ENCODE measurements around the gene GLYATL1. TPM values are rescaled to one million over a fixed set of nuclear protein-coding genes. Genes with fewer than 3 reads are reported as not detected.

GLYATL1 gene
- total RNA-seq, 2 experiments from 2014 or later = not detected

DNA sequence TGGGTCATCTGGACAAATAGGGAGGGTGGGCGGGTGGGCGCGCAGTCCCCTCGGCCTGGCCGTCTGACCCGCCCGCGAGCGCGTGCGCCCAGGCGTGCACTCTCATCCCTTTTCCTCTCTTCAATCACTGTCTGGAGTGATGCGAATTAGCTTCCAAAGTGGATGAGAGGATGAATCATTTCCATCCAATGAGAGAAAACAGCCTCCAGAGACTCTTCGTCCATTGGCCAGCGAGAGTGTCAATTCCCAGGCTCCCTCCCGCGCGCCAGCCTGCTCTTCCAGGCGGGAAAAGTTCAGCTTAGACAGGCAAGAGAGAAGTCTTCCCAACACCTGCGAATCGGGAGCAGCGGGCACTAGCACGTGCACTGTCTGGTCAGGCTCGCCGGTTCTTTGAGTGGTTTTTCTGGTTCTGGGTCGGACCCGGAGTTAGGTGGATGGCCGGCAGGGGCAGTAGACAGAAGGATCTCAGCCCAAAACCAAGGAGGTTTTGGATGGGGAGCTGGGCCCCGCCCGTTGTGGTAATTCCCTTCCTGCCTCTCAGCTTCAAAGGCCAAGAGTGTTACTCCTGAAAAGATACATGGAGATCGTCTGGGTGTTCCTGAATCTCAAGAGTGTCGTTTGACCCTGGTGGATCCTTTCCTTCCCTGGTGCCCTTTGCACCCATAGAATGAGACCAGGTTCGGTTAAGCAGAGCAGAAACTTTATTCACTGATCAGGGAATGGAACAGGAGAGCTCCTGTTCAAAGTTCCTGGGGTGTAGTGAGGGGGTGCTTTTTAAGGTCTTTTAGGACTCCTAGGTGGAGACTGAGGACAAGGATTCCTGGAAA is 33.4 kb upstream of the GLYATL1 start:
- Histone ChIP-seq H3K4me1 (ENCODE audit: insufficient read depth, low read length) (no peaks in the 10 kb centered on the region), H3K36me3 (ENCODE audit: insufficient read depth, low read length) (no peaks in the 10 kb centered on the region), H3K4me3 (ENCODE audit: low read length) (no peak overlapping the region), H3K9me3 (ENCODE audit: control insufficient read depth in 1 of 2, insufficient read depth in 1 of 2, low read length in 2 of 2) (peaks cover 0 to 7% of the 10 kb centered on the region in 2 experiments), H3K27ac (ENCODE audit: low read depth in 1 of 2, low read length in 2 of 2) (no peak overlapping the region), H3K27me3 (ENCODE audit: control insufficient read depth in 1 of 2, insufficient read depth in 2 of 2, low read length in 2 of 2) (peaks cover 26 to 44% of the 10 kb centered on the region in 2 experiments)
- CTCF ChIA-PET = no interaction called here
- Mint-ChIP-seq H3K36me3 (ENCODE audit: low read depth) (no peaks in the 10 kb centered on the region), H3K27me3 (peaks cover 82% of the 10 kb centered on the region), H3K27ac (no peak overlapping the region), H3K9me3 (no peaks in the 10 kb centered on the region), H3K4me1 (ENCODE audit: low read depth) (no peaks in the 10 kb centered on the region), H3K4me3 (no peak overlapping the region)
- POLR2A ChIA-PET = no interaction called here
- ATAC-seq (ENCODE audit: poor library complexity) = no peak
- TF ChIP-seq, protein P1, sequence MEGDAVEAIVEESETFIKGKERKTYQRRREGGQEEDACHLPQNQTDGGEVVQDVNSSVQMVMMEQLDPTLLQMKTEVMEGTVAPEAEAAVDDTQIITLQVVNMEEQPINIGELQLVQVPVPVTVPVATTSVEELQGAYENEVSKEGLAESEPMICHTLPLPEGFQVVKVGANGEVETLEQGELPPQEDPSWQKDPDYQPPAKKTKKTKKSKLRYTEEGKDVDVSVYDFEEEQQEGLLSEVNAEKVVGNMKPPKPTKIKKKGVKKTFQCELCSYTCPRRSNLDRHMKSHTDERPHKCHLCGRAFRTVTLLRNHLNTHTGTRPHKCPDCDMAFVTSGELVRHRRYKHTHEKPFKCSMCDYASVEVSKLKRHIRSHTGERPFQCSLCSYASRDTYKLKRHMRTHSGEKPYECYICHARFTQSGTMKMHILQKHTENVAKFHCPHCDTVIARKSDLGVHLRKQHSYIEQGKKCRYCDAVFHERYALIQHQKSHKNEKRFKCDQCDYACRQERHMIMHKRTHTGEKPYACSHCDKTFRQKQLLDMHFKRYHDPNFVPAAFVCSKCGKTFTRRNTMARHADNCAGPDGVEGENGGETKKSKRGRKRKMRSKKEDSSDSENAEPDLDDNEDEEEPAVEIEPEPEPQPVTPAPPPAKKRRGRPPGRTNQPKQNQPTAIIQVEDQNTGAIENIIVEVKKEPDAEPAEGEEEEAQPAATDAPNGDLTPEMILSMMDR (IDR thresholded peaks at IDR 0.05) = no peak
- intact Hi-C loops (cut with DNase I, micrococcal nuclease) = no loop called here
- no peak for DNase-seq

DNA sequence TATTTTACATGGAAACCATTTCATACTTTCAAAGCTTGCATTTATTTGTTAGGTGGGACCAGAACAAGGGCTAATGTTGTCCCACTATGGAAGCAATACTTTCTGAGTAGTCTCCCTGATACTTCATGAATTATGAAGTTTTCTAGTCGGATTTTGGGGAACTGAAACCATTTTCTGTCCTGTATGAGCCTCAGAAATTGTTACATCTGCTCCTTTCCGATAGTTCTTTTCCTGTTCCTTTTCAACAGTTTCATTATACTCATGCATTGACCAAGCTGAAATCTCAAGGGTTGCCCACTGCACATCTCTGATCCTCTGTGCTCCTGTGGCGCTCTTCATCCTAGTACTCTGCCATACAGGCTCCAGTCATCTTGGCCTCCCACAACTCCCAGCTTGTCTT is 31.5 kb upstream of the GLYATL1 start:
- no peak overlapping the region for H3K27ac ChIP-seq (ENCODE audit: low read depth in 1 of 2, low read length in 2 of 2)
- peaks cover 82% of the 10 kb centered on the region for H3K27me3 Mint-ChIP-seq

DNA sequence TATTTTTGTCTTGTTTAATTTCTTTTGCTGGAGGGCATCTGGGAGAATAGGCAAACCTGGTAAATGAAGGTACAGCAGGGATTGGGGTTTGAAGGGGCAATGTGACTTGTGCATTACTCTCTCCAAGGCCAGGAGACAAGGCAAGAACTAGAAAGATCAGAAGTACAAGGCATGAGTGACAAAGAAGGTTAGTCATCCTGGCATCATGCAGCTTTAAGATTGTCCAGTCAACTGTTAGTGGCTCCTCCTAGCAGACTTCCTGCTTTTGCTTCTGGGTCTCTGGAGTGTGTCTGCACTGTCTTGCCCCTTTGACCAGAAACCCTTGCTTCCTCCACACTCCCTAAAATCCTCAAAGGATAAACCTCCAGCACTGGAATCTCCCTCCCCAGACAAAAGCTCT is 27.2 kb upstream of the GLYATL1 start:
- ATAC-seq (ENCODE audit: poor library complexity) = no peak
- peaks cover 6 to 12% of the 10 kb centered on the region in 2 experiments for H3K9me3 ChIP-seq (ENCODE audit: control insufficient read depth in 1 of 2, insufficient read depth in 1 of 2, low read length in 2 of 2)
- intact Hi-C loops (cut with DNase I, micrococcal nuclease) = no loop called here
- ChIA-PET POLR2A (no interaction called here), CTCF (no interaction called here)
- no peak for DNase-seq
- H3K4me3 ChIP-seq (ENCODE audit: low read length) = no peak overlapping the region
- no peak overlapping the region for H3K27ac Mint-ChIP-seq
- no peaks in the 10 kb centered on the region for H3K36me3 ChIP-seq (ENCODE audit: insufficient read depth, low read length)
- no peak overlapping the region for H3K27ac ChIP-seq (ENCODE audit: low read depth in 1 of 2, low read length in 2 of 2)
- peaks cover 54% of the 10 kb centered on the region for H3K27me3 Mint-ChIP-seq
- H3K27me3 ChIP-seq (ENCODE audit: control insufficient read depth in 1 of 2, insufficient read depth in 2 of 2, low read length in 2 of 2) = peaks cover 4 to 19% of the 10 kb centered on the region in 2 experiments
- H3K36me3 Mint-ChIP-seq (ENCODE audit: low read depth) = no peaks in the 10 kb centered on the region
- H3K9me3 Mint-ChIP-seq = peaks cover 1% of the 10 kb centered on the region
- H3K4me1 ChIP-seq (ENCODE audit: insufficient read depth, low read length) = no peaks in the 10 kb centered on the region
- TF ChIP-seq, protein P1 (IDR thresholded peaks at IDR 0.05) = no peak
- H3K4me1 Mint-ChIP-seq (ENCODE audit: low read depth) = no peaks in the 10 kb centered on the region
- H3K4me3 Mint-ChIP-seq = no peak overlapping the region

More for the DNA sequence above, 31.5 kb upstream of the GLYATL1 start:
- Mint-ChIP-seq H3K27ac (no peak overlapping the region), H3K36me3 (ENCODE audit: low read depth) (no peaks in the 10 kb centered on the region), H3K4me1 (ENCODE audit: low read depth) (no peaks in the 10 kb centered on the region), H3K4me3 (no peak overlapping the region), H3K9me3 (no peaks in the 10 kb centered on the region)
- TF ChIP-seq, protein P1 (IDR thresholded peaks at IDR 0.05) = no peak
- ChIA-PET POLR2A (no interaction called here), CTCF (no interaction called here)
- peaks cover 0 to 5% of the 10 kb centered on the region in 2 experiments for H3K9me3 ChIP-seq (ENCODE audit: control insufficient read depth in 1 of 2, insufficient read depth in 1 of 2, low read length in 2 of 2)
- DNase-seq (peak in 1 of 14 experiments; percentile 21), ATAC-seq (ENCODE audit: poor library complexity) (no peak)
- intact Hi-C loops (cut with DNase I, micrococcal nuclease) = no loop called here
- no peak overlapping the region for H3K4me3 ChIP-seq (ENCODE audit: low read length)
- peaks cover 22 to 30% of the 10 kb centered on the region in 2 experiments for H3K27me3 ChIP-seq (ENCODE audit: control insufficient read depth in 1 of 2, insufficient read depth in 2 of 2, low read length in 2 of 2)
- no peaks in the 10 kb centered on the region for H3K36me3 ChIP-seq (ENCODE audit: insufficient read depth, low read length)
- H3K4me1 ChIP-seq (ENCODE audit: insufficient read depth, low read length) = no peaks in the 10 kb centered on the region

All from CD4-positive, alpha-beta T cell (primary cell).